RPMI7951 (cell line): ENCODE results near the gene SEPTIN11. TPM values are rescaled to one million over a fixed set of nuclear protein-coding genes. Genes with fewer than 3 reads are reported as not detected.

Experiments
- total RNA-seq: library from RNA; depleted of rRNA; stranded (reverse); fragments of >200 nt; shearing (Covaris generic); gene quantifications from 2 replicates; pipeline ENCODE4 v1.2.3, GENCODE V29; 2014; rRNA removed

The SEPTIN11 gene
- total RNA-seq, 1 experiment from 2014 or later = 95.3 TPM

Other genes starting within 250 kb of the SEPTIN11 start
- not detected in 2 replicates for gene SOWAHB, start 51.6 kb upstream of the SEPTIN11 start, total RNA-seq
- 97.7 and 116 TPM in 2 replicates for gene CCNI, start 126.2 kb downstream of the SEPTIN11 start, total RNA-seq
- 23.9 and 25.2 TPM in 2 replicates for gene CCNG2, start 207.5 kb downstream of the SEPTIN11 start, total RNA-seq